ENCODE measurements around the gene BMS1. TPM values are rescaled to one million over a fixed set of nuclear protein-coding genes. Genes with fewer than 3 reads are reported as not detected.

Gene BMS1
- total RNA-seq, 1 experiment from 2014 or later, result 44.2 TPM

DNA sequence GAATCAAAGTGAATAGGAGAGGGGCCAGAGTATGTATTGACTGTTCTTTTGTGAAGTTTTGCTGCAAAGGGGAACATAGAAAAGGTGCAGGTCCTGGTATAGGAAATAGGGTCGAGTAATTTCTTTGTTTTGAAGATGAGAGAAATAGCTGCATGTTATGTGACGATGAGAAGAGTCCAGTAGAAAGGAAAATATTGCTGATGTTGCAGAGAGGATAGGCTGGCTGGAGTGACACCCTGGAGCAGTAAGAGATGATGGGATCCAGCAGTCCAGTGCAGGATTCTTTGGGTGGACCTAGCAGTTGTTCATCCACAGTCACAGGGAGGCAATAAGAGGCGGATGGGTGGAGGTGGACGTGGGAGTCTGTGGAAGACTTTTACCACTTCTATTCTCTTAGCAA is 2.1 kb upstream of the BMS1 start:
- Histone ChIP-seq H2BK20ac (ENCODE audit: low read depth, low read length, poor library complexity, severe bottlenecking) (no peak overlapping the region), H4K91ac (ENCODE audit: insufficient read length, low read depth, low read length) (no peak overlapping the region), H3K56ac (ENCODE audit: insufficient read length, low read depth, low read length) (no peak overlapping the region), H3K18ac (ENCODE audit: insufficient read length, low read depth, low read length) (no peak overlapping the region), H3T11ph (ENCODE audit: low read length) (no peak overlapping the region), H3K23me2 (ENCODE audit: insufficient read length, low read depth, low read length, poor library complexity, severe bottlenecking) (peaks cover 4% of the 10 kb centered on the region), H4K8ac (replicated peaks; ENCODE audit: insufficient read length, low read depth, low read length) (no peak overlapping the region), H3K4me2 (ENCODE audit: insufficient read depth, insufficient read length, low read length) (no peak overlapping the region), H3K27me3 (ENCODE audit: insufficient read depth, low read length) (no peaks in the 10 kb centered on the region), H2BK15ac (ENCODE audit: low read depth, low read length) (no peak overlapping the region), H4K5ac (ENCODE audit: insufficient read length, low read depth, low read length) (no peak overlapping the region), H3K14ac (ENCODE audit: insufficient read depth, low read length) (no peak overlapping the region), H3K9me3 (ENCODE audit: control insufficient read depth, low read depth, low read length) (no peaks in the 10 kb centered on the region), H3K4ac (ENCODE audit: low read depth, low read length) (no peak overlapping the region), H2BK120ac (ENCODE audit: low read depth, low read length, poor library complexity, severe bottlenecking) (no peak overlapping the region), H2BK5ac (ENCODE audit: insufficient read length, low read length) (no peak overlapping the region), H3K79me1 (ENCODE audit: insufficient read depth, low read depth, low read length, poor library complexity, severe bottlenecking) (peaks cover 4% of the 10 kb centered on the region), H4K20me1 (ENCODE audit: control insufficient read depth, insufficient read depth, insufficient read length) (no peaks in the 10 kb centered on the region), H3K23ac (ENCODE audit: insufficient read length, low read depth, low read length) (no peak overlapping the region), H2AK5ac (ENCODE audit: insufficient read length, low read length) (no peak overlapping the region), H2AFZ (ENCODE audit: low read length) (no peak overlapping the region), H3K9ac (ENCODE audit: extremely low read depth, insufficient read length, low read length) (no peak overlapping the region), H3K27ac (ENCODE audit: insufficient read length, low read depth, low read length) (no peak overlapping the region), H3K4me1 (ENCODE audit: insufficient read depth, low read length) (no peaks in the 10 kb centered on the region), H3K79me2 (ENCODE audit: insufficient read depth, low read length) (peaks cover 4% of the 10 kb centered on the region; the same call in 1 of the 2 replicates), H2BK12ac (ENCODE audit: insufficient read length, low read depth, low read length) (no peak overlapping the region)
- H3K4me3 Mint-ChIP-seq, result peak overlapping the region in 1 of 2 experiments; percentile 6; a peak in 1 of 5 replicates
- DNase-seq, result no peak
- H3K9me3 Mint-ChIP-seq, result peaks cover 0 to 3% of the 10 kb centered on the region in 2 experiments; a peak in 1 of 5 replicates
- H3K36me3 Mint-ChIP-seq (ENCODE audit: insufficient read depth in 1 of 3, low read depth in 3 of 3), result peaks cover 5 to 11% (median 11%) of the 10 kb centered on the region in 3 experiments
- H3K4me1 Mint-ChIP-seq, result 0 out of 4 replicates have a peak, but pooled peaks cover 0 to 3% of the 10 kb centered on the region in 2 experiments
- H3K27ac Mint-ChIP-seq, result no peak overlapping the region
- H3K27me3 Mint-ChIP-seq (ENCODE audit: low read depth), result peaks cover 52% of the 10 kb centered on the region
- TF ChIP-seq, protein P1, sequence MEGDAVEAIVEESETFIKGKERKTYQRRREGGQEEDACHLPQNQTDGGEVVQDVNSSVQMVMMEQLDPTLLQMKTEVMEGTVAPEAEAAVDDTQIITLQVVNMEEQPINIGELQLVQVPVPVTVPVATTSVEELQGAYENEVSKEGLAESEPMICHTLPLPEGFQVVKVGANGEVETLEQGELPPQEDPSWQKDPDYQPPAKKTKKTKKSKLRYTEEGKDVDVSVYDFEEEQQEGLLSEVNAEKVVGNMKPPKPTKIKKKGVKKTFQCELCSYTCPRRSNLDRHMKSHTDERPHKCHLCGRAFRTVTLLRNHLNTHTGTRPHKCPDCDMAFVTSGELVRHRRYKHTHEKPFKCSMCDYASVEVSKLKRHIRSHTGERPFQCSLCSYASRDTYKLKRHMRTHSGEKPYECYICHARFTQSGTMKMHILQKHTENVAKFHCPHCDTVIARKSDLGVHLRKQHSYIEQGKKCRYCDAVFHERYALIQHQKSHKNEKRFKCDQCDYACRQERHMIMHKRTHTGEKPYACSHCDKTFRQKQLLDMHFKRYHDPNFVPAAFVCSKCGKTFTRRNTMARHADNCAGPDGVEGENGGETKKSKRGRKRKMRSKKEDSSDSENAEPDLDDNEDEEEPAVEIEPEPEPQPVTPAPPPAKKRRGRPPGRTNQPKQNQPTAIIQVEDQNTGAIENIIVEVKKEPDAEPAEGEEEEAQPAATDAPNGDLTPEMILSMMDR (conservative IDR thresholded peaks at IDR 0.05), result no peak
- no CpG with 5 or more reads among the region's 4 CpGs for WGBS (ENCODE audit: extremely low coverage, insufficient read length, low lambda C conversion rate)
